GM21447 (cell line): Measurements from ENCODE around the gene MEAK7.
"Not testable (repeated sequence)": the region's sequence is repeated elsewhere in the genome, so short reads cannot be mapped to it uniquely, and the experiment has no call there.

Experiments
- ATAC-seq: cut with Tn5 transposase; IDR thresholded peaks from one replicate; pipeline ENCODE4 v1.9.1; 2021; ENCODE audit not compliant: unreplicated experiment

The MEAK7 gene

GRCh38 chr16:84534815-84535214, 30.4 kb upstream of the MEAK7 start:
- ATAC-seq, result no peak

- no peak for ATAC-seq
These were observed 28.5 kb upstream of the MEAK7 start for GRCh38 chr16:84532855-84533486.

- ATAC-seq, result no peak
These were observed 27.8 kb upstream of the MEAK7 start for GRCh38 chr16:84532291-84532724.

- ATAC-seq, result no peak
These were observed 27.2 kb upstream of the MEAK7 start for GRCh38 chr16:84531671-84532111.

GRCh38 chr16:84530590-84530989, 26.1 kb upstream of the MEAK7 start:
- no peak for ATAC-seq

GRCh38 chr16:84529607-84530006, 25.1 kb upstream of the MEAK7 start:
- ATAC-seq, result no peak

GRCh38 chr16:84528322-84528721, 23.9 kb upstream of the MEAK7 start:
- no peak for ATAC-seq

- no peak for ATAC-seq
These were observed 23.2 kb upstream of the MEAK7 start for GRCh38 chr16:84527532-84528269.

GRCh38 chr16:84526794-84527531, 22.5 kb upstream of the MEAK7 start:
- no peak for ATAC-seq

- ATAC-seq, result not testable (repeated sequence)
These were observed 20.6 kb upstream of the MEAK7 start for GRCh38 chr16:84524941-84525581.

- no peak for ATAC-seq
These were observed 20.0 kb upstream of the MEAK7 start for GRCh38 chr16:84524346-84524920.

- no peak for ATAC-seq
These were observed 17.0 kb upstream of the MEAK7 start for GRCh38 chr16:84521497-84521770.

- ATAC-seq, result no peak
These were observed 16.5 kb upstream of the MEAK7 start for GRCh38 chr16:84520725-84521496.

GRCh38 chr16:84519855-84520254, 15.4 kb upstream of the MEAK7 start:
- ATAC-seq, result no peak

- no peak for ATAC-seq
These were observed 14.4 kb upstream of the MEAK7 start for GRCh38 chr16:84518804-84519341.

GRCh38 chr16:84518220-84518619, 13.8 kb upstream of the MEAK7 start:
- ATAC-seq, result not testable (repeated sequence)

GRCh38 chr16:84517366-84517765, 12.9 kb upstream of the MEAK7 start:
- no peak for ATAC-seq

- peak; percentile 92 for ATAC-seq
These were observed 10.7 kb upstream of the MEAK7 start for GRCh38 chr16:84514874-84515835.

GRCh38 chr16:84514295-84514873, 9.9 kb upstream of the MEAK7 start:
- ATAC-seq, result no peak
